ENCODE measurements around the gene KNCN. TPM values are rescaled to one million over a fixed set of nuclear protein-coding genes. Genes with fewer than 3 reads are reported as not detected.
A peak's percentile ranks its signal among the peaks of the same experiment; 100 is the strongest.

Gene KNCN
- total RNA-seq (ENCODE audit: low replicate concordance) = not detected in 2 replicates

DNA sequence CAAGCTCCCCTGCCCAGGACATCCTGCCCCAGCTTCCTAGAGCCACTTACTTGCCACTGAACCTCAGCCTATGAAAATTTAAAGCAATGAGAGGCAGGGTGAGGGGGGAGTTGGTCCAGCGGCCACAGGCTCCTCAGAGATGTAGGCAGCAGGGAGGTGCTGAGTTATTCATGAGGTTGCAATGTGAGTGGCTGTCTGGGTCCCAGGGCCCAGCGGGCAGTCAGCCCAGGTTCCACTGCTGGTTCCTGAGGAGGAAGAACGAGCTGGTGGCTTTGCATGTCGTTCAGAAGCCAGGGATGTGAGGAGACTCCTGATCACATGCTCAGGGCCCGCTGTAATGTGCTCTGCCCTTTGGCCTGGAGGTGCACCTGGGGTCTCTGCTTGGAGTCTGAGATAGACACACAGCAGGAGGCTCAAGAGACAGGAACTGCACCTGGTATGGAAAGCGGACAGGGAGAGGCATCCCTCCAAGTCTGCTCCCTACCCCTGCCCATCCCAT is at the start of gene KNCN:
Gene KNCN, minus strand, starts transcription at position 51 of the 499 bp plus-strand sequence. CDS start 432 bp downstream, outside the sequence.
- TF ChIP-seq, protein P1, sequence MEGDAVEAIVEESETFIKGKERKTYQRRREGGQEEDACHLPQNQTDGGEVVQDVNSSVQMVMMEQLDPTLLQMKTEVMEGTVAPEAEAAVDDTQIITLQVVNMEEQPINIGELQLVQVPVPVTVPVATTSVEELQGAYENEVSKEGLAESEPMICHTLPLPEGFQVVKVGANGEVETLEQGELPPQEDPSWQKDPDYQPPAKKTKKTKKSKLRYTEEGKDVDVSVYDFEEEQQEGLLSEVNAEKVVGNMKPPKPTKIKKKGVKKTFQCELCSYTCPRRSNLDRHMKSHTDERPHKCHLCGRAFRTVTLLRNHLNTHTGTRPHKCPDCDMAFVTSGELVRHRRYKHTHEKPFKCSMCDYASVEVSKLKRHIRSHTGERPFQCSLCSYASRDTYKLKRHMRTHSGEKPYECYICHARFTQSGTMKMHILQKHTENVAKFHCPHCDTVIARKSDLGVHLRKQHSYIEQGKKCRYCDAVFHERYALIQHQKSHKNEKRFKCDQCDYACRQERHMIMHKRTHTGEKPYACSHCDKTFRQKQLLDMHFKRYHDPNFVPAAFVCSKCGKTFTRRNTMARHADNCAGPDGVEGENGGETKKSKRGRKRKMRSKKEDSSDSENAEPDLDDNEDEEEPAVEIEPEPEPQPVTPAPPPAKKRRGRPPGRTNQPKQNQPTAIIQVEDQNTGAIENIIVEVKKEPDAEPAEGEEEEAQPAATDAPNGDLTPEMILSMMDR (IDR thresholded peaks at IDR 0.05; ENCODE audit: insufficient read depth, low read length) = no peak
- DNase-seq (ENCODE audit: low read depth) = no peak
- H3K4me3 ChIP-seq (ENCODE audit: low read depth, low read length) = no peak within 1 kb of the TSS

DNA sequence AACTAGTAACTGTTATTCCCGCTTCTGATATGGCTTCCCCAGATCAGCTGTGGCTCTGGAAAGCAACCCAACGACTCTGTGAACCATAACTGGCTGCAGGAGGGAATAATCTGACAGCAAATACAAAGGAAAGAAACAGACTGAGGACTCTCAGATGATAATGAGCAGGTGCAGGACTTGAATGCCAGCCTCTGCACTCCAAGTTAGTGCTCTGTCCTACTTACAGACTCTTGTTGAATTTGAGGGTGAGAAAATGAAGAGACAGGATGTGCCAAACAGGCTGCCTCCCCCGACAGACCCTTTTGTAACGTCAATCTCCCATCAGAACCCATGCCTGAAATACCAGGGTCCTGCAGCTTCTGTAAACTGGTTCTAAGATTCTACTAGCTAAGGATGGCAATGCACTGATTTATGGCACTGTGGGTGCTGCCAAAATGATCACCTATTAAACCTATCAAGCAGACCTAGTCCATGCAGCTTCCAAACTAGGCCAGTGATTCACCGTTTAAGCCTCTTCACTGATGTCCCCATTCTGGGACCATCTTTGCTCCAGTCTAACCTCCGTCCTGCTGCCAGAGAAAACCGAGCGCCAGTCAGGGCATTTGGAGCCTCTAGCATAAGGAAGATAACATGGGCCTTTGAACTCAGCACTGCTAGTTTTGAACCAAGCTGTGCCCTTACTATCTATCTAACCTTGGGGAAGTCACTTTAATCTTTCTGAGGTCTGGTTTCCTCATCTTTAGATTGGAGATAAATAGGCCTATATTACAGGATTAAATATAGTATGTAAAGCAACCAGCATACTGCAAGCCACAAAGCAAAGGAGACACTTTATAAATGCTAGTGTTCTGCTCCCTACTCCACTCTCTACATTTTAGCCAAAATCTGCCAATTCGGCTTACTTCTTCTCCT is 47.9 kb upstream of the KNCN start:
- TF ChIP-seq, protein P1 (IDR thresholded peaks at IDR 0.05; ENCODE audit: insufficient read depth, low read length) = no peak
- DNase-seq (ENCODE audit: low read depth) = no peak
- no peak overlapping the region for H3K4me3 ChIP-seq (ENCODE audit: low read depth, low read length)

DNA sequence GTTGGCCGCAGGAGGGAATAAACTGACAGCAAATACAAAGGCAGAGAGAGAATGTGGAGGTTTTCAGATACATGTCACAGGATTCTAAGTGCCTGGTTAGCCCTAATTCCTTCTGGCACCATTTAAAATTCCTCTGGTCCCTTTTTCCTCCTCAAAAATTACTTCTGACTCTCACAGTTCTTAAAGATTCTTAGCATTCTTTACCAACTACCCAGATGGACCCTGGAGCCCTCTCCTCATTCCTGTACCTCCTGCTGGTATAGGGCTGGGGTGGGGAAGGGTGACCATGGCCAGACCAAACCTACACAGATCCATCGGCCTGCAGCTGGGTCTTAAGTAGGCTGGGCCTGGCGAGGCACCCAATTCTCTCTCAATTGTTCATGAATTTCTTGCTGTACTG is 45.4 kb upstream of the KNCN start:
- DNase-seq (ENCODE audit: low read depth) = no peak
- TF ChIP-seq, protein P1 (IDR thresholded peaks at IDR 0.05; ENCODE audit: insufficient read depth, low read length) = no peak
- no peak overlapping the region for H3K4me3 ChIP-seq (ENCODE audit: low read depth, low read length)

DNA sequence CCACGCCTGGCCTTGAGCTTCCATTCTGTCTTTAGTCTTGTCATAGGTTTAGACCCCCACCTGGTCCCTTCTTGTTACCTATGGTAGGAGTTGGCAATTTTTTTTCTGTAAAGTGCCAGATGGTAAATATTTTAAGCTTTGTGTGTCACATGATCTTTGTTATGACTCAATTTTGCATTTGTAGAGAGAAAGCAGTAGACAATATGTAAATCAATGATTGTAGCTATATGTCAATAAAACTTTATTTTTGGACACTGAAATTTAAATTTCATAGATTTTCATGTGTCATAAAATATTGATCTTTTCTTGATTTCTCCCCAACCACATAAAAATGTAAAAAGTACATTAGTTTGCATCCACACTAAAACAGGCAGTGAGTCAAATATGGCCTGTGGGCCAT is 44.6 kb upstream of the KNCN start:
- TF ChIP-seq, protein P1 (IDR thresholded peaks at IDR 0.05; ENCODE audit: insufficient read depth, low read length) = no peak
- H3K4me3 ChIP-seq (ENCODE audit: low read depth, low read length) = no peak overlapping the region
- no peak for DNase-seq (ENCODE audit: low read depth)

DNA sequence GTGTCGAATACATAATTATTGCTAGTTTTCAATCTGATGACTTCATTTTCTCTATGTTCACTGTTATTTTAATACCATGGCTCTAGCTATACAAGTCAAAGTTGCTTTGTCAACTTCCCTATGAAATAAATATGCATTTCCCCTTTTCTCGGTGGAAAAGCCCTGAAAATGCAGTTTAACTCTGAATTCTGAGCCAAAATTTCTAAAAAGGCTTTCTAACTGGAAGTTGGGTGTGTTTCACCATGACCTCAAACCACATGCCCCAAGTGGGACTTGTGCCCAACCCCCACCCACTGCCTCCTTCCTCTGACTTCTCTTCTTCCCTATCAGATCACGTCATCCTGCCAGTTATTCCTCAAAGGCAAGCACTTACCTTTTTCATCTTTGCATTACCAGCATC is 43.7 kb upstream of the KNCN start:
- DNase-seq (ENCODE audit: low read depth) = peak; percentile 51

DNA sequence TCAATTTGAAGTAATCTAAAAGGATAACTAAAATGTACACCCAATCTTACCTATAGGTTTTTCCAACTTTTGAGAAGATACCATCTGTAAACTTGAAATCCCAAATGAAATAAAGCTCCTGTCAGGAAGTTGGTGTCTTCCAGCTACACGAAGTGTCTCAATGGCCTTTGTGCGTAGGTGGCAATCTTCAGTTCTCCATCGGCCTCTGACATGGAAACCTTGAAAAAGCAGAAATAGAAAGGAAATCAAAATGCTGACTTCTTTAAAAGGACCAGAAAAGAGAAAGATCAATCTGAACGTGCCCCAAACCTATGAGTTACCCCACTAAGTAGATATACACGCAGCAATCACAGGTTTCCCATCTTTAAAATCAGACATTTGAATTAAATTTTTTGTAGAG is 42.6 kb upstream of the KNCN start:
- no peak for DNase-seq (ENCODE audit: low read depth)
- H3K4me3 ChIP-seq (ENCODE audit: low read depth, low read length) = no peak overlapping the region
- TF ChIP-seq, protein P1 (IDR thresholded peaks at IDR 0.05; ENCODE audit: insufficient read depth, low read length) = no peak

More for the DNA sequence above, 43.7 kb upstream of the KNCN start:
- TF ChIP-seq, protein P1 (IDR thresholded peaks at IDR 0.05; ENCODE audit: insufficient read depth, low read length) = no peak
- no peak overlapping the region for H3K4me3 ChIP-seq (ENCODE audit: low read depth, low read length)
